Astrocyte of the cerebellum (primary cell): ENCODE measurements around the gene LGALS14.

Experiments used
- DNase-seq: peaks from one replicate; pipeline ENCODE4 v3.0.0-alpha.2; 2011; ENCODE audit warnings: low read depth
- H3K4me3 ChIP-seq: 2 replicates; pipeline ENCODE4 v1.5.1; 2011; ENCODE audit warnings: mild to moderate bottlenecking, low read depth, low read length, moderate library complexity
- in situ Hi-C: cut with HindIII; loops from 2 replicates; pipeline ENCODE4 v1.10.0; 2017; ENCODE audit warnings: low sequenced_read_pairs
- TF ChIP-seq, protein P1 (sequence below): IDR thresholded peaks from 2 replicates; pipeline ENCODE4 v1.5.1; 2012; ENCODE audit warnings: low read length, low read depth, moderate library complexity, mild to moderate bottlenecking; ENCODE audit errors: missing control alignments

Gene LGALS14

DNA sequence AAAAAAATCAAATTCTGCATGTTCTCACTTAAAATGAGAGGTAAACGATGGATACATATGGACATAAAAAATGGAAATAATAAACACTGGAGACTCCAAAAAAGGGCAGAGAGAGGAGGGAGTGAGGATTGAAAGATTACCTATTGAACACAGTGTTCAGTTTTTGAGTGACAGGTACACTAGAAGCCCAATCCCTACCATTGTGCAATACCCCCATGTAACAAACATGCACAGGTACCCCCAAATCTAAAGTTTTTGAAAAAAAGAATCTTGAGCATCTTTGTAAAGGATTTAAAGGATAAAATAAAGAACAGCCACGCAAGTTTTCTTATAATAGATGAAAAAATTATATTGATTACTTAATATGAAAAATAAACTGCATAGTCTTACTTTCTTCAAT, 50.3 kb downstream of the LGALS14 start:
- no peak for DNase-seq
- TF ChIP-seq, protein P1, sequence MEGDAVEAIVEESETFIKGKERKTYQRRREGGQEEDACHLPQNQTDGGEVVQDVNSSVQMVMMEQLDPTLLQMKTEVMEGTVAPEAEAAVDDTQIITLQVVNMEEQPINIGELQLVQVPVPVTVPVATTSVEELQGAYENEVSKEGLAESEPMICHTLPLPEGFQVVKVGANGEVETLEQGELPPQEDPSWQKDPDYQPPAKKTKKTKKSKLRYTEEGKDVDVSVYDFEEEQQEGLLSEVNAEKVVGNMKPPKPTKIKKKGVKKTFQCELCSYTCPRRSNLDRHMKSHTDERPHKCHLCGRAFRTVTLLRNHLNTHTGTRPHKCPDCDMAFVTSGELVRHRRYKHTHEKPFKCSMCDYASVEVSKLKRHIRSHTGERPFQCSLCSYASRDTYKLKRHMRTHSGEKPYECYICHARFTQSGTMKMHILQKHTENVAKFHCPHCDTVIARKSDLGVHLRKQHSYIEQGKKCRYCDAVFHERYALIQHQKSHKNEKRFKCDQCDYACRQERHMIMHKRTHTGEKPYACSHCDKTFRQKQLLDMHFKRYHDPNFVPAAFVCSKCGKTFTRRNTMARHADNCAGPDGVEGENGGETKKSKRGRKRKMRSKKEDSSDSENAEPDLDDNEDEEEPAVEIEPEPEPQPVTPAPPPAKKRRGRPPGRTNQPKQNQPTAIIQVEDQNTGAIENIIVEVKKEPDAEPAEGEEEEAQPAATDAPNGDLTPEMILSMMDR: no peak
- H3K4me3 ChIP-seq: no peak overlapping the region
- in situ Hi-C loops: no loop called here

DNA sequence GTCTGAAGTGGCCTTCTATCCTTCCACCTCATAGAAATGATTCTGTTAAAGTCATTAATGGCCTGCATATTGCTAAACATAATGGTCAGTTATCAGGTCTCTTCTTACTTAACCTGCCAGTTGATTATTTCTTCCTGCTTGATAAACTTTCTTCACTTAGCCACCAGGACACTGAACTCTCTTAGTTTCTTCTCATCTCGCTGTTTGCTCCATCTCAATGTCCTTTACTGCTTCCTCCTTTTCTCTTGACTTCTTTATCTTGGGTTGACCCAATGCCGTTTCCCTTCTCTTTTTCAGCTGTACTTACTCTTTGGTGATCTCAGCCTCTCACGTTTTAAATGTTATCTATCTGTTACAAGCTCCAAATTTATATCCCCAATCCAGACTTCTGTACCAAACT, 50.7 kb downstream of the LGALS14 start:
- in situ Hi-C loops: no loop called here
- DNase-seq: no peak
- TF ChIP-seq, protein P1: no peak
- no peak overlapping the region for H3K4me3 ChIP-seq
